K562 (cell line): ENCODE measurements around the gene PLEKHA5. TPM values are rescaled to one million over a fixed set of nuclear protein-coding genes. Genes with fewer than 3 reads are reported as not detected.

Experiments used
- ATAC-seq: fragments of 200-7000 bp; cut with Tn5 transposase; 3 replicates; pipeline ENCODE4 v1.9.1; 2020; ENCODE audit warnings: moderate library complexity
- BruUV-seq: library from RNA; stranded (reverse); fragments of 400-500 nt; replicated peaks from 2 replicates; lab custom pipeline; 2021; lab: Mats Ljungman, UMichigan
- CTCF ChIA-PET: fragments of 300-600 bp; formaldehyde crosslinking; extraction: SDS; loops from one replicate; lab custom pipeline; 2021; ENCODE audit warnings: low intra/inter-chr PET ratio; lab: Yijun Ruan, JAX
- POLR2A ChIA-PET: fragments of 300-600, 350-650 bp; sonication (Branson Sonifier 250); formaldehyde crosslinking; extraction: SDS; loops from one replicate; lab custom pipeline; 2021; ENCODE audit warnings: antibody characterized with exemption, inconsistent platforms; lab: Yijun Ruan, JAX
- DNase-seq, 4 experiments: peaks; one replicate each; pipeline versions ENCODE4 v3.0.0 to v3.0.0-alpha.2; 2011 to 2018; ENCODE audit warnings: low spot score in 3 of 4, mixed read lengths in 3 of 4; ENCODE audit errors: extremely low read depth in 1 of 4
- FAIRE-seq: peaks from 2 replicates; lab custom pipeline; 2011; peaks lifted over from hg19 to GRCh38; lab: Jason Lieb, UNC
- H2AFZ ChIP-seq: 2 replicates; pipeline ENCODE4 v1.6.0; 2011; ENCODE audit warnings: low read depth, low read length, control low read depth, inconsistent platforms
- H3K27ac ChIP-seq: fragments of 200-600 bp; 3 replicates; pipeline ENCODE4 v1.8.0; 2011; ENCODE audit warnings: low read depth, mild to moderate bottlenecking, control low read depth, inconsistent platforms, low read length, moderate library complexity, mixed read lengths; ENCODE audit errors: extremely low read depth
- H3K27me3 ChIP-seq, 2 experiments: fragments of 300-600 bp in 1 of 2; 2 replicates in 1 of 2; 3 replicates in 1 of 2; pipeline versions ENCODE4 v1.6.0 to v1.8.0; 2011; ENCODE audit warnings: inconsistent platforms in 2 of 2, low read length in 2 of 2, mild to moderate bottlenecking in 1 of 2, mixed read lengths in 1 of 2, moderate library complexity in 1 of 2; ENCODE audit not compliant: control insufficient read depth in 2 of 2, insufficient read depth in 2 of 2
- H3K36me3 ChIP-seq: fragments of 300-600 bp; 3 replicates; pipeline ENCODE4 v1.8.0; 2011; ENCODE audit warnings: mild to moderate bottlenecking, low read length, inconsistent platforms; ENCODE audit not compliant: control insufficient read depth, insufficient read depth
- H3K4me1 ChIP-seq, 2 experiments: fragments of 200-600 bp in 1 of 2; replicated peaks in 1 of 2; 2 replicates in 1 of 2; 3 replicates in 1 of 2; pipeline versions ENCODE4 v1.5.1 to v1.8.0; 2011; ENCODE audit warnings: inconsistent platforms in 2 of 2, low read length in 2 of 2, mild to moderate bottlenecking in 1 of 2, mixed read lengths in 1 of 2, moderate library complexity in 1 of 2; ENCODE audit not compliant: control insufficient read depth in 2 of 2, insufficient read depth in 2 of 2
- H3K4me2 ChIP-seq: 2 replicates; pipeline ENCODE4 v1.6.1; 2011; ENCODE audit warnings: low read length, control low read depth, inconsistent platforms, mixed read lengths; ENCODE audit not compliant: insufficient read depth
- H3K4me3 ChIP-seq: fragments of 200-600 bp; sonication (generic), shearing (Covaris generic); 2 replicates; pipeline ENCODE4 v1.5.1; 2016; ENCODE audit warnings: control low read depth, inconsistent platforms
- H3K79me2 ChIP-seq: fragments of 200-600 bp; 3 replicates; pipeline ENCODE4 v1.8.0; 2011; ENCODE audit warnings: low read length, inconsistent platforms; ENCODE audit not compliant: control insufficient read depth, insufficient read depth
- H3K9ac ChIP-seq, 2 experiments: 2 replicates each; pipeline versions ENCODE4 v1.6.0 to v1.6.1; 2011; ENCODE audit warnings: low read depth in 2 of 2, low read length in 2 of 2, control low read depth in 1 of 2, inconsistent platforms in 1 of 2, mild to moderate bottlenecking in 1 of 2, mixed read lengths in 1 of 2; ENCODE audit not compliant: insufficient read depth in 1 of 2
- H3K9me1 ChIP-seq: one replicate; pipeline ENCODE4 v1.6.0; 2011; ENCODE audit warnings: inconsistent platforms, mild to moderate bottlenecking, low read length, moderate library complexity; ENCODE audit not compliant: control insufficient read depth, insufficient read depth
- H3K9me3 ChIP-seq: replicated peaks from 2 replicates; pipeline ENCODE4 v1.5.1; 2011; ENCODE audit warnings: low read depth, low read length, inconsistent platforms; ENCODE audit not compliant: control insufficient read depth, insufficient read depth
- H4K20me1 ChIP-seq: replicated peaks from 2 replicates; pipeline ENCODE4 v1.6.1; 2011; ENCODE audit warnings: low read length, inconsistent platforms, mixed read lengths; ENCODE audit not compliant: control insufficient read depth, insufficient read depth
- CLOCK ChIP-seq: fragments of 250-450 bp; sonication (Bioruptor Pico); IDR thresholded peaks from 2 replicates; pipeline ENCODE4 v1.4.0; 2020; ENCODE audit warnings: mild to moderate bottlenecking, moderate library complexity, borderline replicate concordance
- NRF1 ChIP-seq, 2 experiments: fragments of 450-650 bp; IDR thresholded peaks in 1 of 2; conservative IDR thresholded peaks in 1 of 2; 2 replicates each; pipeline ENCODE4 v1.6.1; 2014; ENCODE audit warnings: mild to moderate bottlenecking in 2 of 2
- POLR2AphosphoS5 ChIP-seq: IDR thresholded peaks from 2 replicates; pipeline ENCODE4 v1.6.1; 2011; ENCODE audit warnings: mild to moderate bottlenecking, low read depth, low read length, moderate library complexity; ENCODE audit not compliant: control insufficient read depth, insufficient read depth
- POLR2G ChIP-seq: fragments of 200-400 bp; formaldehyde crosslinking; IDR thresholded peaks from 2 replicates; pipeline ENCODE4 v1.6.1; 2017; ENCODE audit warnings: low read depth, mild to moderate bottlenecking, antibody characterized with exemption, low read length, moderate library complexity
- SNIP1 ChIP-seq: fragments of 450-650 bp; IDR thresholded peaks from 2 replicates; pipeline ENCODE4 v1.7.1; 2017; ENCODE audit warnings: low read depth, mild to moderate bottlenecking
- YY1 ChIP-seq, 3 experiments: IDR thresholded peaks; 2 replicates each; pipeline ENCODE4 v1.6.1; 2011; ENCODE audit warnings: low read length in 2 of 3, mild to moderate bottlenecking in 2 of 3, moderate library complexity in 2 of 3, borderline replicate concordance in 1 of 3, control low read depth in 1 of 3, low read depth in 1 of 3; ENCODE audit not compliant: insufficient read depth in 3 of 3, insufficient replicate concordance in 2 of 3, control insufficient read depth in 1 of 3, insufficient read length in 1 of 3; ENCODE audit errors: extremely low read depth in 1 of 3
- ZNF124 ChIP-seq: sonication (generic); formaldehyde crosslinking; IDR thresholded peaks from 2 replicates; pipeline ENCODE4 v1.8.1; 2022; ENCODE audit warnings: missing genetic modification reagents
- ZNF395 ChIP-seq: fragments of 200-800 bp; sonication (Bioruptor generic); IDR thresholded peaks from 2 replicates; pipeline ENCODE4 v1.6.1; 2017; ENCODE audit warnings: missing genetic modification characterization, missing compliant biosample characterization
- WGBS: fragments of 100-300 bp; shearing (Covaris generic); methylation state at CpG from one replicate; pipeline ENCODE4 v1.1.6; 2016; ENCODE audit warnings: low coverage, mixed read lengths; ENCODE audit not compliant: insufficient coverage; ENCODE audit errors: missing lambda C conversion rate; 5-methylcytosine and 5-hydroxymethylcytosine counted together
- in situ Hi-C: fragments of 300-500 bp; cut with MboI; formaldehyde crosslinking; loops from 4 replicates; pipeline ENCODE4 v1.15.0; 2018; ENCODE audit warnings: inconsistent platforms, mixed read lengths
- intact Hi-C: fragments of 100-400 bp; cut with micrococcal nuclease; formaldehyde crosslinking; loops from 2 replicates; pipeline ENCODE4 v1.14.2; 2022
- polyA plus RNA-seq, 8 experiments: library from polyadenylated mRNA; depleted of rRNA in 4 of 8; stranded (reverse) in 5 of 8; unstranded in 3 of 8; fragments of >200 nt; fragmentation: Nextera tagmentation in 2 of 8; fragmentation: Illumina TruSeq in 1 of 8; extraction: Ambion mirVana in 2 of 8; extraction: Trizol in 1 of 8; gene quantifications; 2 replicates each; pipeline versions ENCODE4 v1.2.1 to v1.2.3, GENCODE V29; 2011 to 2014; ENCODE audit warnings: inconsistent platforms in 1 of 8, missing spikeins in 1 of 8
- total RNA-seq, 7 experiments: library from RNA; depleted of rRNA in 6 of 7; stranded (reverse); fragments of >200 nt in 6 of 7; fragmentation: Illumina TruSeq in 2 of 7; extraction: Trizol in 2 of 7; gene quantifications; 2 replicates each; pipeline versions ENCODE4 v1.2.1 to v1.2.3, GENCODE V29; 2011 to 2021; ENCODE audit warnings: low replicate concordance in 1 of 7

Gene PLEKHA5
- total and polyA plus RNA-seq, 9 of the 15 experiments (the other 6 are each of a cell fraction or from before 2014, with no cell fraction given) = 7.2 to 26.2 (median 17.4) TPM

GRCh38 chr12:19411234-19412204 lies 282.0 kb downstream of the PLEKHA5 start:
- peak; percentile 58 for ATAC-seq

GRCh38 chr12:19412844-19413243 lies 283.3 kb downstream of the PLEKHA5 start:
- ChIA-PET POLR2A (no interaction called here), CTCF (no interaction called here)
- no peaks in the 10 kb centered on the region for H4K20me1 ChIP-seq
- in situ Hi-C loops (no loop called here), intact Hi-C loops (no loop called here)
- no peak overlapping the region for H3K4me3 ChIP-seq
- BruUV-seq = no TSS peak
- no peak overlapping the region for H3K27ac ChIP-seq
- 47% methylated on average over 23 of the region's 23 CpGs for WGBS
- peaks cover 0 to 4% of the 10 kb centered on the region in 2 experiments; a peak in 2 of 5 replicates for H3K27me3 ChIP-seq
- ATAC-seq = no peak
- DNase-seq = no peak
- no peak overlapping the region for H2AFZ ChIP-seq
- H3K9me3 ChIP-seq = no peaks in the 10 kb centered on the region
- no peak overlapping the region for H3K4me2 ChIP-seq
- H3K9ac ChIP-seq = no peak overlapping the region
- no peaks in the 10 kb centered on the region for H3K79me2 ChIP-seq
- H3K9me1 ChIP-seq = no peaks in the 10 kb centered on the region
- peaks cover 0 to 6% of the 10 kb centered on the region in 2 experiments; a peak in 2 of 5 replicates for H3K4me1 ChIP-seq
- H3K36me3 ChIP-seq = no peaks in the 10 kb centered on the region
- FAIRE-seq = no peak
- TF ChIP-seq ZNF395 (CRISPR knock-in tag) = no peak
- TF ChIP-seq YY1 (IDR thresholded peaks at IDR 0.05; ENCODE audit: borderline replicate concordance in 1 of 3, control insufficient read depth in 1 of 3, extremely low read depth in 1 of 3, insufficient read depth in 3 of 3, insufficient read length in 1 of 3, insufficient replicate concordance in 2 of 3, low read depth in 1 of 3, low read length in 2 of 3) = no peak
- TF ChIP-seq SNIP1 = no peak
- no peak for TF ChIP-seq POLR2AphosphoS5
- TF ChIP-seq CLOCK (CRISPR knock-in tag) = no peak
- TF ChIP-seq ZNF124 (CRISPR knock-in tag) = no peak

More at GRCh38 chr12:19411234-19412204, 282.0 kb downstream of the PLEKHA5 start:
- POLR2A ChIA-PET = no interaction called here
- Histone ChIP-seq H2AFZ (no peak overlapping the region), H3K36me3 (no peaks in the 10 kb centered on the region), H3K4me3 (no peak overlapping the region), H3K9me1 (no peaks in the 10 kb centered on the region), H3K27me3 (peaks cover 0 to 4% of the 10 kb centered on the region in 2 experiments; a peak in 2 of 5 replicates), H3K79me2 (no peaks in the 10 kb centered on the region), H3K27ac (no peak overlapping the region), H4K20me1 (no peaks in the 10 kb centered on the region), H3K4me2 (no peak overlapping the region), H3K9ac (no peak overlapping the region), H3K4me1 (peaks cover 0 to 6% of the 10 kb centered on the region in 2 experiments; a peak in 2 of 5 replicates), H3K9me3 (no peaks in the 10 kb centered on the region)
- DNase-seq (no peak), FAIRE-seq (no peak)
- BruUV-seq = no TSS peak
- intact Hi-C loops = no loop called here
- WGBS = 9% methylated on average over 10 of the region's 10 CpGs
- TF ChIP-seq NRF1 (conservative IDR thresholded peaks at IDR 0.05 in 1 of 2, IDR thresholded peaks at IDR 0.05 in 1 of 2) (peak; percentile 44 to 55), POLR2G (no peak)
- in situ Hi-C loops = no loop called here
- CTCF ChIA-PET = no interaction called here
